ENCODE data around the gene FAM76B.

DNA sequence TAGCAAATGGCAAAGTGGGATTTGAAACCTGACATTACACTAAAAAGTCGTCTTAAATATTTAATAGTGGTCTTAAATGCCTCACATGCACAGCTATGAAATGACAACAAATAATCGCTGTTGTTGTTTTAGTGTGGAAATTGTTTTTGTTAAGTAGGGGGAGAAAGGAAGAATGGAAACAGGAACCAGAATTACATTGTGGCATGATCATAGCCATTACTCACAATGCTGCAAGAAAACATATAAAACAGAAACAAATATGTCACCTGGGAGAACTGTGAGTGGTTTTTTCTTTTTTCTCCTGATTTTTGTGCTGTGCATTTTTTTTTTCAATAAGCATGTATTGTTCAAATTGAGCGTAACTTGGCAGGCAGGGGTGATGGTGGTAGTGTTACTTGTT, 22.9 kb downstream of the FAM76B start:
- TF ChIP-seq GATA2 (IDR thresholded peaks at IDR 0.05; ENCODE audit: low read depth, low read length), result no peak
- TF ChIP-seq GATA3 (IDR thresholded peaks at IDR 0.05; ENCODE audit: low read depth, low read length), result no peak

All from SH-SY5Y (cell line).